BLaER1 (cell line): ENCODE data around the gene CRADD.

Experiments used
- H3K27ac ChIP-seq: shearing (Covaris generic); formaldehyde crosslinking; 2 replicates; pipeline ENCODE4 v1.8.1; 2022
- H3K27me3 ChIP-seq: shearing (Covaris generic); formaldehyde crosslinking; 2 replicates; pipeline ENCODE4 v1.8.1; 2022
- H3K36me3 ChIP-seq: shearing (Covaris generic); formaldehyde crosslinking; 2 replicates; pipeline ENCODE4 v1.8.1; 2022
- H3K4me1 ChIP-seq: shearing (Covaris generic); formaldehyde crosslinking; 2 replicates; pipeline ENCODE4 v1.8.1; 2022
- H3K4me2 ChIP-seq: shearing (Covaris generic); formaldehyde crosslinking; 2 replicates; pipeline ENCODE4 v1.8.1; 2022
- H3K4me3 ChIP-seq: shearing (Covaris generic); formaldehyde crosslinking; 2 replicates; pipeline ENCODE4 v1.8.1; 2022
- H3K9ac ChIP-seq: shearing (Covaris generic); formaldehyde crosslinking; 2 replicates; pipeline ENCODE4 v1.8.1; 2022
- H3K9me3 ChIP-seq: shearing (Covaris generic); formaldehyde crosslinking; 2 replicates; pipeline ENCODE4 v1.8.1; 2022
- H4K20me1 ChIP-seq: shearing (Covaris generic); formaldehyde crosslinking; 2 replicates; pipeline ENCODE4 v1.8.1; 2022
- Cebpa-rat ChIP-seq: shearing (Covaris generic); IDR thresholded peaks from 2 replicates; pipeline ENCODE4 v1.8.1; 2022

Gene CRADD

DNA sequence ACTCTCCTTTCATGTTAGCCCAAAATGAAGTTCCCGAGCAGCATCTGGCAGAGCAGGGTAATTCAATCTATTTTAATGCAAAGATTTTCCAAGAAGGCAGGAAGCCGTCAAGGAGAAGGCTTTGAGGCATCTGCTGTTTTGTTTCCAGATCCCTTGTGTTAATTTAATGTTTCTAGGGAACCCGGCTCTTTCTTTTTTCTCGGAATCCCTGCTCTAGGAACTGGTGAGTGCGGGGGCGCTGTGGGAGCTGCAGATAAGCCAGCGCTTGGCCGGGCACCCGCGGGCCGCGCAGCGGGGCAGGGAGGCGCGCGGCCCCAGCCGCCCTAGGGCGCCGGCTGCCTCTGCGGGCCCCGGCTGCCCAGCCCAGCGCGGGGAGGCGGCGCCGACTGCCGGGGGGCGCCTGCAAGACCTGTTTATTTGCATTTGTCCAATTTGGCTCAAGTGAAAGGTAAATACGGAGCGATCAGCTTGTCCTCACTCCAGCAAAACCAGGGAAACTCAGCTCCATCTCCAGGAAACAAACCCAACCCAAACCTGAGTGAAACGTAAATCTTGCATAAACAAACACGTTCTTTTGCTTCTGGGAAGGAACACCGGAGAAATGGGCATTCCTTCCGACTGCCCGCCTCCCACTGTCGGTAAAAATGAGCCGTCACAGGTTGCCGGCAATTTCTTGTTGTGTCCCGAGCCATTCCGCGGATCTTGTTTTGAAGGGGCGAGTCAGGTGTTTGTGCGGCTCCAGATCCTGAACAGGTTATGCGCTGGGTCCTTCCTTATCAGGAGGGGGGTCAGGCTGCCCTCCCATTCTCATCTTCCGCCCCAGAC lies 65.1 kb downstream of the CRADD start:
- H4K20me1 ChIP-seq = peaks cover 80% of the 10 kb centered on the region
- peak overlapping the region; percentile 71 for H3K4me2 ChIP-seq
- no peaks in the 10 kb centered on the region for H3K36me3 ChIP-seq
- no peak overlapping the region for H3K27ac ChIP-seq
- peak overlapping the region; percentile 53 for H3K4me3 ChIP-seq
- peaks cover 71% of the 10 kb centered on the region for H3K27me3 ChIP-seq
- peaks cover 10% of the 10 kb centered on the region for H3K4me1 ChIP-seq
- H3K9ac ChIP-seq = no peak overlapping the region
- H3K9me3 ChIP-seq = no peaks in the 10 kb centered on the region
- TF ChIP-seq Cebpa-rat = no peak

DNA sequence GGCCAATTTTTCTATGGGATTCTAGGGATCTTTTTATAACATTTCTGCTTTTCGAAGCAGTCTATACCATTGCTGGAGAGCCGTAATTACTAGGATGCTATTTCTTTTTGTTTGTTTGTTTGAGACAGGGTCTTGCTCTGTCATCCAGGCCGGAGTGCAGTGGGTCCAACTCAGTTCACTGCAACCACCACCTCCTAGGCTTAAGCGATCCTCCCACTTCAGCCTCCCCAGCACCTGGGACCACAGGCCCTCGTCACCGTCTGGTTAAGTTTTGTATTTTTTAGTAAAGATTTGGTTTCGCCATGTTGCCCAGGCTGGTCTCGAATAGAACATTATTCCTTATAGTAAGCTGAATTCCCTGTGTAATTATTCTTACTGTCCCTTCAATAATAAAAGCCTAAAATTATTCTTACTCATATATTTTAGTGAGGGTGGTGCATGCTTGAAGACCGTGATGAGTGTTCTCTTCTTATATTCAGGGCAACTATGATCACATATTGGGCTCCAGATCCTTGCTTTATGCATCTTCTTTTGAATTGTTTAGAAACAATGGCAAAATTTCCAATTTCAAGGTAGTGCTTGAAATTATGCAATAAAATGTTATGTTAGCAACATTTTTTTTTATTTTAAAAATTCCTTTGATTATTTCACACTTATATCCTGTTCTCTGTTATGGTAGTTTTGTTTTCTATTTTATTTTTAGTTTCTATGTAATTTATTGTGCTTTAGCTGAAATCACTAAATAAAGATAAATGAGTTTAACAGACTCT lies 66.2 kb downstream of the CRADD start:
- Histone ChIP-seq H3K27me3 (peaks cover 60% of the 10 kb centered on the region), H3K4me3 (no peak overlapping the region), H3K9ac (no peak overlapping the region), H4K20me1 (peaks cover 69% of the 10 kb centered on the region), H3K4me1 (peaks cover 10% of the 10 kb centered on the region), H3K36me3 (no peaks in the 10 kb centered on the region), H3K9me3 (no peaks in the 10 kb centered on the region), H3K27ac (no peak overlapping the region), H3K4me2 (no peak overlapping the region)
- no peak for TF ChIP-seq Cebpa-rat

GRCh38 chr12:93743999-93744689 lies 67.0 kb downstream of the CRADD start:
- H3K4me3 ChIP-seq = no peak overlapping the region
- H3K27me3 ChIP-seq = peaks cover 53% of the 10 kb centered on the region
- H3K9ac ChIP-seq = no peak overlapping the region
- peaks cover 62% of the 10 kb centered on the region for H4K20me1 ChIP-seq
- no peak overlapping the region for H3K27ac ChIP-seq
- no peaks in the 10 kb centered on the region for H3K36me3 ChIP-seq
- TF ChIP-seq Cebpa-rat = no peak
- H3K4me2 ChIP-seq = no peak overlapping the region
- H3K9me3 ChIP-seq = no peaks in the 10 kb centered on the region
- H3K4me1 ChIP-seq = peaks cover 10% of the 10 kb centered on the region

DNA sequence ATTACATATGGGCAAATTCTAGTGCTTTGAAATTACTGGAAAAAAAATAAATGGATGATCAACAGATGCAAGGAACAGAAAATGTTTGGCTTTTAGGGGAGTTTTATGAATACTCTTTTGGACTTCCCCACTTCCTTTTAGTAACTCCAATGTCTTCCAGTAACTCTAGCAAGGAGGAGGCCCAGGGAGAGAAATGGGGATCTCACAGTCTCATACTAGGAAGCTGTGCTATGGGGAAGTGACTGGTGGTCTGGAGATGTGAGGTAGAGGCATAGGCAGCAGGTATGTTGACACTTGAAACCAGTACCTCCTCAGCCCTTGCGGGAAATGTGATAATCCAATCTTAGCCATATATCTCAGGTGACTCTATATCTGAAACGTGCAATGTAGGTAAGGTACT lies 68.1 kb downstream of the CRADD start:
- Histone ChIP-seq H3K9me3 (no peaks in the 10 kb centered on the region), H3K27me3 (peaks cover 42% of the 10 kb centered on the region), H4K20me1 (peaks cover 50% of the 10 kb centered on the region), H3K4me2 (no peak overlapping the region), H3K36me3 (no peaks in the 10 kb centered on the region), H3K9ac (no peak overlapping the region), H3K27ac (no peak overlapping the region), H3K4me1 (peaks cover 10% of the 10 kb centered on the region), H3K4me3 (no peak overlapping the region)
- TF ChIP-seq Cebpa-rat = no peak

- H3K36me3 ChIP-seq = no peaks in the 10 kb centered on the region
- H3K9me3 ChIP-seq = no peaks in the 10 kb centered on the region
- no peak overlapping the region for H3K4me2 ChIP-seq
- H3K9ac ChIP-seq = no peak overlapping the region
- peaks cover 36% of the 10 kb centered on the region for H4K20me1 ChIP-seq
- H3K27ac ChIP-seq = no peak overlapping the region
- H3K27me3 ChIP-seq = peaks cover 28% of the 10 kb centered on the region
- H3K4me3 ChIP-seq = no peak overlapping the region
- no peak for TF ChIP-seq Cebpa-rat
- H3K4me1 ChIP-seq = peaks cover 10% of the 10 kb centered on the region
These were observed 69.5 kb downstream of the CRADD start for GRCh38 chr12:93746572-93747168.

GRCh38 chr12:93748672-93749383 lies 71.7 kb downstream of the CRADD start:
- Histone ChIP-seq H3K27me3 (peaks cover 7% of the 10 kb centered on the region), H3K27ac (no peak overlapping the region), H4K20me1 (peaks cover 15% of the 10 kb centered on the region), H3K4me3 (no peak overlapping the region), H3K9ac (no peak overlapping the region), H3K9me3 (peaks cover 20% of the 10 kb centered on the region), H3K4me2 (no peak overlapping the region), H3K36me3 (no peaks in the 10 kb centered on the region; the same call in 1 of the 2 replicates), H3K4me1 (no peaks in the 10 kb centered on the region)
- TF ChIP-seq Cebpa-rat = no peak

GRCh38 chr12:93749515-93749914 lies 72.3 kb downstream of the CRADD start:
- TF ChIP-seq Cebpa-rat = no peak
- Histone ChIP-seq H3K9ac (no peak overlapping the region), H3K27me3 (peaks cover under 1% of the 10 kb centered on the region; the same call in 1 of the 2 replicates), H3K4me2 (no peak overlapping the region), H3K4me1 (no peaks in the 10 kb centered on the region), H3K36me3 (no peaks in the 10 kb centered on the region; the same call in 1 of the 2 replicates), H3K27ac (no peak overlapping the region), H3K9me3 (peaks cover 27% of the 10 kb centered on the region), H3K4me3 (no peak overlapping the region), H4K20me1 (0 out of 2 replicates have a peak, but pooled peaks cover 8% of the 10 kb centered on the region)

- H3K9me3 ChIP-seq = peaks cover 33% of the 10 kb centered on the region
- H3K4me1 ChIP-seq = no peaks in the 10 kb centered on the region
- H3K27ac ChIP-seq = no peak overlapping the region
- H3K9ac ChIP-seq = no peak overlapping the region
- no peak for TF ChIP-seq Cebpa-rat
- no peak overlapping the region for H3K4me2 ChIP-seq
- no peaks in the 10 kb centered on the region; the same call in 1 of the 2 replicates for H3K36me3 ChIP-seq
- H3K27me3 ChIP-seq = no peaks in the 10 kb centered on the region
- 0 out of 2 replicates have a peak, but pooled peaks cover 6% of the 10 kb centered on the region for H4K20me1 ChIP-seq
- H3K4me3 ChIP-seq = no peak overlapping the region
These were observed 72.9 kb downstream of the CRADD start for GRCh38 chr12:93750056-93750455.
